HEK293 (cell line): ENCODE data around the gene PDLIM5.
A peak's percentile ranks its signal among the peaks of the same experiment; 100 is the strongest.

Experiments
- CTCF ChIA-PET: fragments of 350-600 bp; formaldehyde crosslinking; extraction: SDS; loops from one replicate; lab custom pipeline; 2021; ENCODE audit warnings: antibody characterized with exemption; lab: Yijun Ruan, JAX
- POLR2A ChIA-PET: fragments of 300-600 bp; formaldehyde crosslinking; extraction: SDS; loops from one replicate; lab custom pipeline; 2020; ENCODE audit warnings: antibody characterized with exemption, inconsistent platforms; lab: Yijun Ruan, JAX
- H3K27ac ChIP-seq: fragments of 200-500 bp; sonication (Bioruptor generic); 2 replicates; pipeline ENCODE4 v1.5.1; 2014; ENCODE audit warnings: low read depth, low read length, control low read depth, inconsistent platforms; ENCODE audit errors: extremely low read depth
- H3K36me3 ChIP-seq, 2 experiments: fragments of 200-500 bp in 1 of 2; sonication (Bioruptor generic) in 1 of 2; 1 replicate in 1 of 2; 2 replicates in 1 of 2; pipeline ENCODE4 v1.5.1; 2014 to 2017; ENCODE audit warnings: inconsistent platforms in 2 of 2, low read length in 2 of 2; ENCODE audit not compliant: control insufficient read depth in 2 of 2, insufficient read depth in 1 of 2
- H3K4me1 ChIP-seq: fragments of 200-500 bp; sonication (Bioruptor generic); 2 replicates; pipeline ENCODE4 v1.5.1; 2014; ENCODE audit warnings: mild to moderate bottlenecking, low read length, inconsistent platforms; ENCODE audit not compliant: control insufficient read depth, insufficient read depth
- H3K4me3 ChIP-seq: 2 replicates; pipeline ENCODE4 v1.5.1; 2011; ENCODE audit warnings: low read depth, mild to moderate bottlenecking, control low read depth, low read length, moderate library complexity
- H3K9me3 ChIP-seq: fragments of 200-500 bp; sonication (Bioruptor generic); 2 replicates; pipeline ENCODE4 v1.5.1; 2014; ENCODE audit warnings: low read depth, low read length, inconsistent platforms; ENCODE audit not compliant: control insufficient read depth, insufficient read depth
- ATF2 ChIP-seq: fragments of 450-650 bp; formaldehyde crosslinking; IDR thresholded peaks from 2 replicates; pipeline ENCODE4 v1.5.1; 2016; ENCODE audit warnings: missing biosample characterization, missing genetic modification characterization, low read depth
- BCL6B ChIP-seq: fragments of 450-650 bp; formaldehyde crosslinking; IDR thresholded peaks from 2 replicates; pipeline ENCODE4 v1.5.1; 2017; ENCODE audit warnings: missing biosample characterization, missing genetic modification characterization
- FEZF1 ChIP-seq: fragments of 450-650 bp; formaldehyde crosslinking; IDR thresholded peaks from 2 replicates; pipeline ENCODE4 v1.5.1; 2016; ENCODE audit warnings: missing biosample characterization, missing genetic modification characterization
- KLF10 ChIP-seq: fragments of 450-650 bp; IDR thresholded peaks from 2 replicates; pipeline ENCODE4 v1.5.1; 2018; ENCODE audit warnings: missing biosample characterization, mild to moderate bottlenecking, missing genetic modification characterization
- MYNN ChIP-seq: fragments of 450-650 bp; formaldehyde crosslinking; IDR thresholded peaks from 2 replicates; pipeline ENCODE4 v1.5.1; 2016; ENCODE audit warnings: missing biosample characterization, missing genetic modification characterization, borderline replicate concordance
- MZF1 ChIP-seq: fragments of 450-650 bp; formaldehyde crosslinking; IDR thresholded peaks from 2 replicates; pipeline ENCODE4 v1.5.1; 2017; ENCODE audit warnings: missing biosample characterization, missing genetic modification characterization, borderline replicate concordance
- OSR2 ChIP-seq: fragments of 450-650 bp; formaldehyde crosslinking; IDR thresholded peaks from 2 replicates; pipeline ENCODE4 v1.5.1; 2016; ENCODE audit warnings: missing biosample characterization, missing genetic modification characterization
- OVOL3 ChIP-seq: fragments of 450-650 bp; formaldehyde crosslinking; IDR thresholded peaks from 2 replicates; pipeline ENCODE4 v1.5.1; 2016; ENCODE audit warnings: missing biosample characterization, missing genetic modification characterization
- PRDM4 ChIP-seq: fragments of 450-650 bp; formaldehyde crosslinking; IDR thresholded peaks from 2 replicates; pipeline ENCODE4 v1.5.1; 2017; ENCODE audit warnings: missing biosample characterization, missing genetic modification characterization
- PRDM6 ChIP-seq: fragments of 450-650 bp; formaldehyde crosslinking; IDR thresholded peaks from 2 replicates; pipeline ENCODE4 v1.5.1; 2017; ENCODE audit warnings: missing biosample characterization, missing genetic modification characterization
- TRIM28 ChIP-seq: IDR thresholded peaks from 2 replicates; pipeline ENCODE4 v1.6.1; 2011; ENCODE audit warnings: low read length, control low read depth, borderline replicate concordance
- TSHZ1 ChIP-seq: fragments of 450-650 bp; formaldehyde crosslinking; IDR thresholded peaks from 2 replicates; pipeline ENCODE4 v1.5.1; 2016; ENCODE audit warnings: missing biosample characterization, missing genetic modification characterization, borderline replicate concordance
- WT1 ChIP-seq: fragments of 450-650 bp; formaldehyde crosslinking; IDR thresholded peaks from 2 replicates; pipeline ENCODE4 v1.5.1; 2016; ENCODE audit warnings: missing biosample characterization, missing genetic modification characterization
- ZBTB44 ChIP-seq: fragments of 450-650 bp; IDR thresholded peaks from 2 replicates; pipeline ENCODE4 v1.5.1; 2018; ENCODE audit warnings: missing biosample characterization, mild to moderate bottlenecking, missing genetic modification characterization
- ZFHX2 ChIP-seq: fragments of 450-650 bp; formaldehyde crosslinking; conservative IDR thresholded peaks from 2 replicates; pipeline ENCODE4 v1.5.1; 2016; ENCODE audit warnings: missing biosample characterization, missing genetic modification characterization
- ZNF157 ChIP-seq: fragments of 450-650 bp; formaldehyde crosslinking; IDR thresholded peaks from 2 replicates; pipeline ENCODE4 v1.5.1; 2016; ENCODE audit warnings: missing biosample characterization, missing genetic modification characterization
- ZNF248 ChIP-seq: fragments of 450-650 bp; formaldehyde crosslinking; IDR thresholded peaks from 2 replicates; pipeline ENCODE4 v1.5.1; 2017; ENCODE audit warnings: missing biosample characterization, missing genetic modification characterization
- ZNF350 ChIP-seq: fragments of 450-650 bp; formaldehyde crosslinking; IDR thresholded peaks from 2 replicates; pipeline ENCODE4 v1.5.0; 2017; ENCODE audit warnings: missing biosample characterization, mild to moderate bottlenecking, missing genetic modification characterization
- ZNF580 ChIP-seq: fragments of 450-650 bp; formaldehyde crosslinking; IDR thresholded peaks from 2 replicates; pipeline ENCODE4 v1.5.1; 2016; ENCODE audit warnings: missing biosample characterization, missing genetic modification characterization
- ZNF610 ChIP-seq: fragments of 450-650 bp; formaldehyde crosslinking; IDR thresholded peaks from 2 replicates; pipeline ENCODE4 v1.5.1; 2016; ENCODE audit warnings: missing biosample characterization, missing genetic modification characterization, borderline replicate concordance
- ZNF654 ChIP-seq: fragments of 450-650 bp; formaldehyde crosslinking; IDR thresholded peaks from 2 replicates; pipeline ENCODE4 v1.5.1; 2016; ENCODE audit warnings: low read depth, missing biosample characterization, missing genetic modification characterization
- ZNF843 ChIP-seq: fragments of 450-650 bp; formaldehyde crosslinking; IDR thresholded peaks from 2 replicates; pipeline ENCODE4 v1.5.1; 2016; ENCODE audit warnings: missing biosample characterization, missing genetic modification characterization

PDLIM5 gene

GRCh38 chr4:94668724-94669123 is 217.0 kb downstream of the PDLIM5 start:
- no peaks in the 10 kb centered on the region for H3K36me3 ChIP-seq
- no peak overlapping the region for H3K4me3 ChIP-seq
- peaks cover 13% of the 10 kb centered on the region for H3K4me1 ChIP-seq
- CTCF ChIA-PET, result no interaction called here
- POLR2A ChIA-PET, result no interaction called here
- 0 out of 2 replicates have a peak, but pooled peaks have one; percentile 31 for TF ChIP-seq MYNN
- peak; percentile 41; the same call in 1 of the 2 replicates for TF ChIP-seq KLF10
- TF ChIP-seq OSR2, result peak; percentile 48; the same call in 1 of the 2 replicates
- peak; percentile 89 for TF ChIP-seq PRDM6 (tag by site-specific recombination)
- peak; percentile 88 for TF ChIP-seq ZNF843 (tag by site-specific recombination)
- 0 out of 2 replicates have a peak, but pooled peaks have one; percentile 52 for TF ChIP-seq ZNF580 (tag by site-specific recombination)
- no peak for TF ChIP-seq ZNF248
- peak; percentile 37; the same call in 1 of the 2 replicates for TF ChIP-seq WT1 (tag by site-specific recombination)
- TF ChIP-seq ZBTB44 (tag by site-specific recombination), result peak; percentile 94
- TF ChIP-seq TRIM28, result no peak
- no peak for TF ChIP-seq ZNF157 (tag by site-specific recombination)
- TF ChIP-seq BCL6B (tag by site-specific recombination), result 0 out of 2 replicates have a peak, but pooled peaks have one; percentile 33
- peak; percentile 77 for TF ChIP-seq FEZF1 (tag by site-specific recombination)
- peak; percentile 17; the same call in 1 of the 2 replicates for TF ChIP-seq ZNF350 (tag by site-specific recombination)
- TF ChIP-seq ATF2, result peak; percentile 87
- TF ChIP-seq TSHZ1 (tag by site-specific recombination), result 0 out of 2 replicates have a peak, but pooled peaks have one; percentile 9
- TF ChIP-seq ZNF610, result no peak
- TF ChIP-seq MZF1 (tag by site-specific recombination), result peak; percentile 93; the same call in 1 of the 2 replicates
- TF ChIP-seq ZNF654 (tag by site-specific recombination), result 0 out of 2 replicates have a peak, but pooled peaks have one; percentile 4
- TF ChIP-seq ZFHX2 (tag by site-specific recombination), result no peak
- TF ChIP-seq OVOL3 (tag by site-specific recombination), result 0 out of 2 replicates have a peak, but pooled peaks have one; percentile 31
- peak; percentile 62 for TF ChIP-seq PRDM4 (tag by site-specific recombination)
- TF ChIP-seq, all 188 proteins: peak for 17
- Histone ChIP-seq H3K9me3 (no peaks in the 10 kb centered on the region), H3K27ac (no peak overlapping the region)
